NCI-H1417 (cell line): ENCODE measurements around the gene SLC30A2.
A peak's percentile ranks its signal among the peaks of the same experiment; 100 is the strongest.

ENCODE experiments used
- DNase-seq, 3 experiments: peaks; one replicate each; lab custom pipeline; 2025; lab: John Stamatoyannopoulos, UW

The SLC30A2 gene

GRCh38 chr1:26041401-26041800, 4.5 kb downstream of the SLC30A2 start:
- no peak for DNase-seq

DNA sequence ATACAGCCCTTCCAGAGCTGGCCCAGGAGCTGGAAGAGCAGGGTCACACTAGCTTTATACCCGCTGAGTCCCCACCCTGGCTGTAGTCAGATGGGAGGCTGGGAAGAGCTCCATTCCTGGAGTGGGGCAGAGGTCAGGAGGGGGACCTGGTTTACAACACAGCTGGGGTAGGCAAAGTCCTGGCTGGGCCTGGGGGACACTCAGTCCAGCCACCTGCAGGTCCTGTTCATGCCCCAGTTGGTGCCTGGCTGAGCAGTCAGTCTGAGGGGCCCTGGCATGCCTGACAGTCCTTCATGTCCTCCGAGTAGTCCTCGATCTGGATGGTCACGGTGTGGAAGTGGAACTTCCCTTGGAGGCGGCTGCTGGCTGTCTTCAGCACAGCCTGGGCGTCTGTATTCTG, 7.0 kb downstream of the SLC30A2 start:
- DNase-seq: no peak

DNA sequence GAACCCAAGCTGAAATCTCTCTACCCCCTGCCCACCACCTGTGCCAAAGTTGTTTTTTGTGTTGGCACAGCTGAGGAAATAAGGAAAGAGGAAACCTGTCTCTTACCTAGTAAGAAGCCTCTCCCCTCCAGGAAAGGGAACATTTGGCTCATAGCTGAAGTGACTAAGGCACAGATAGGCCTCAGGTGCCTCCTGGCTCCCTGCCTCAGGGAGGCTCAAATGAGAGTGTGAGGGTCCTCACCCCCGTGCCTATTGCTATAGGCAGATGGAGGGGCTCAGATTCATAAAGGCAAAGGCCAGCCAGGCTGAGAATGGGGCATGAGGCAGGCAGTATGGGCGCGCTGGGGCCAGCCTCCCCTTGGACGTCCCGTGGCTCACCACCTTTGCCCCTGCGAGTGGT, 7.4 kb downstream of the SLC30A2 start:
- DNase-seq: no peak

DNA sequence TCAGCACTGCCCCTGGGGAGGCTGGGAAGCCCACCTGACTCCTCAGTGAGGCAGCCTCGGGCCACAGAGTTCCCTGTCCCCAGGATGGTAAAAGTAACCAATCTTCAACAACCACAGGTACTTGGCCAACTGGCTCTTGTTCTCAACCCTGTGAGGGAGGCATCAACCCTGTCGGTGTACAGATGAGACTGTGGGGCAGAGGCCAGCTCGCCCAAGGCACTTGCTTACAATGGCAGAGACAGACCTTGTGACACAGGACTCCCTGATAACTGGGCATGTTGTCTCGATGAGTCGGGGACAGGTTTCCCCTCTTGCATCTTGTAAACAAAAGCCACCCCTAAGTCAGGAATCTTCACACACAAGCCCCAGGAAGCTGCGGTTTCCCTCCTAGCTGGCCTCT, 8.0 kb downstream of the SLC30A2 start:
- no peak for DNase-seq

DNA sequence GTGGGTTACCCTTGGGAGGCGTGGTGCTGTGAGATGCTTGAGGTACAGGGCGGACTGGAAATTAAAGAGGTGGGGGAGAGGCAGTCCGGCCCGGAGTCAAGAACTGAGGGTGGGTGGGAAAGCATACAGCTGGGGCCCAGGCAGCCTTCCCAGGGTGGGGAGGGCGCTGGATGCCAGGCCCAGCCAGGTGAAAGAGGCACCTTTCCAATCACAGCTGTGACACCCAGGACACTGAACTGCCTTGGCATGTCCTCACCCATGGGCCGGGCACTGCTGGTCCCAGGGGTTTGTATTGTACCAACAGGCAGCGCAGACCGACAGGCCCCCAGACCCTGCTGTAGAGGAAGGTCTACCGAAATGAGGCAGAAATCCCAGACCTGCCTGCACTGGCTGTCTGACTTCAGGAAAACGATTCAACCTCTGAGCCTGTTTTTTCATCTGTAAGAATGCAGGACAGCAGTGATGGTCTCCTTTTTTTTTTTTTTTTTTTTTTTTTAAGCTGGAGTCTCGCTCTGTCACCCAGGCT, 9.1 kb downstream of the SLC30A2 start:
- no peak for DNase-seq

- DNase-seq: peak; percentile 74 to 83 (median 75)
These were observed 9.8 kb downstream of the SLC30A2 start for GRCh38 chr1:26035959-26036755.

DNA sequence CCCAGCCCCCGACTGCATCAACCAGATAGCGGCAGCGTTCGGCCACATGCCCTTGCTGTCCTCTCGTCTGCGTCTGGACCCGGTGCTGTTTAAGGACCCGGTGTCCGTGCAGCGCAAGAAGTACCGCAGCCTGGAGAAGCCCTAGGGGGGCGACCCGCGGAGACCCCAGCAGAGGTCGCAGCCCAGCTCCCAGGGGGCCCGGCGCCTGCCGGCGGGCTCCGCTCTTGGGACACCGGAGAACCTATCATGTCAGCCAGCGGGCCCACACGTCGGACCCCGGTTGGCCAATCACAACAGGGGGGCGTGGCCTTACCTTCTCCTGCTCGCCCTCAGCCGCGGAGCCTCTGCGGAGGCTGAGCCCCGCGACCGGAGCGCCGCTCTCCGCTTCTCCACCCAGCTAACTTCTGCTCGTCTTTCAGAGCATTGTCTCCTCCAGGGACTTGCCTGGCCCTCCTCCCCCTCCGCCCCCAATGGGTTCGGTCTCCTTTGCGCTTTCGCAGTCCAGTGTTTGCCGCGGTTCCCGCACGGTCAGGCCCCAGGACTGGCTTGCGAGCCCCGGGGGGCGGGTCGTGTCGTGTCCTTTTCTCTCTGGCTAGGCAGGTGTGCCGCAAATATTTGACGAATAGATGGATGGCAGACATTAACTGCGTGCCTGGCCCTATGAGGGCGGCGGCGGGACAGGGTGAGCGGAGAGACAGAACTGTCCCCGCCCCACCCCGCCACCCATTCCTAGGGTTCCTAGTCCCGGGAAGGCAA, 10.5 kb downstream of the SLC30A2 start:
- peak; percentile 90 to 92 (median 90) for DNase-seq

GRCh38 chr1:26034504-26035202, 11.3 kb downstream of the SLC30A2 start:
- no peak for DNase-seq

GRCh38 chr1:26032656-26033357, 13.1 kb downstream of the SLC30A2 start:
- DNase-seq: no peak

GRCh38 chr1:26031611-26032220, 14.2 kb downstream of the SLC30A2 start:
- no peak for DNase-seq

DNA sequence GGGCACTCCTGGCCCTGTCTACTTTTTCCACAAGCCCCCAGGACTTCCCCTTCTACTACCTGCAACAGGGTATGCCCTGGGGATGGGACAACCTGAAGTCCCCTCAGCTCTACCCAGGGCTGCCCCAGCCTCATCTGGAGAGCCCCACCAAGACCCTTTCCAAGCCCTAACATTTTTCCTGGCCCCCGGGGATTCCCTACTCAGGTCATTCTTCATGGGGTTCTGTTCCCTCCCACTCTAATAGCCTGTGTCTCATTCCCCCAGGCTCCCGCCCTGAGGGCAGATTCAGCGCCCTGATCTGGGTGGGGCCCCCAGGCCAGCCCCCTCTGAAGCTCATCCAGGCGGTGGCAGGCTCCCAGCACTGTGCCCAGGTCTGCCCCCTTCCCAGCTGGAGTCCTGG, 14.7 kb downstream of the SLC30A2 start:
- no peak for DNase-seq

GRCh38 chr1:26029864-26030481, 15.9 kb downstream of the SLC30A2 start:
- DNase-seq: no peak

DNA sequence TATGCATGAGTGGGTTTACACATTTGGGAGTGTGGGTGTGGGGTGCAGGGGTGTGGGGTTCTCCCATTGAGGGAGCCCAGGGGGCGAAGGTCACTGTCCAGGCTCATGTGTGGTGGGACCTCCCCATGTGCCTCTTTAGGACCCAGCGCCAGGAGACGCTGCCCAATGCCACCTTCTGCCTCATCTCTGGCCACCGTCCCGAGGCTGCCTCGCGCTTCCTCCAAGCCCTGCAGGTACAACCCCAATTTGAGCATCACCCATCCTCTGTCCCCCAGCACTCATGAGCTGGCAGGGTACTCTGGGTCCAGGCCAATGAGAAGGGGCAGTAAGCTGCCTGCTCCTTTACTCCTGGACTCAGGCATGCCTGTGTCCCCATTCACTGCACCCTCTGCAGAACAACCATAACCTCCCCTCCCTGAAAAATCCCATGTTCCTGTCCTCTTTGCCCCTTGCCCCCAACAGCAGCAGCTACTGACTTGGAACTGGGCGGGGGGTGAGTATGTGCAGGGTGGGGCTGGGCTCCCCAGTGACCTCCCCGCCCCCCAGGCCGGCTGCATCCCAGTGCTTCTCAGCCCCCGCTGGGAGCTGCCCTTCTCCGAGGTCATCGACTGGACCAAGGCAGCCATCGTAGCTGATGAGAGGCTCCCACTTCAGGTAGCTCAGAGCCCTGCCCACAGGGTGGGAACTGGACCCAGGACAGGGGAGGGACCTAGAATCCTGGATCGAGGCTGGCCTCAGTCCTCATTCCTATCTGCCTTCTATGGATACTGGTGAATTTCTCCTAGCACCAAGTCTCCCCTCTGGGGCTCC, 16.7 kb downstream of the SLC30A2 start:
- no peak for DNase-seq

- no peak for DNase-seq
These were observed 17.4 kb downstream of the SLC30A2 start for GRCh38 chr1:26028490-26028980.

- DNase-seq: no peak
These were observed 18.0 kb downstream of the SLC30A2 start for GRCh38 chr1:26027716-26028489.

DNA sequence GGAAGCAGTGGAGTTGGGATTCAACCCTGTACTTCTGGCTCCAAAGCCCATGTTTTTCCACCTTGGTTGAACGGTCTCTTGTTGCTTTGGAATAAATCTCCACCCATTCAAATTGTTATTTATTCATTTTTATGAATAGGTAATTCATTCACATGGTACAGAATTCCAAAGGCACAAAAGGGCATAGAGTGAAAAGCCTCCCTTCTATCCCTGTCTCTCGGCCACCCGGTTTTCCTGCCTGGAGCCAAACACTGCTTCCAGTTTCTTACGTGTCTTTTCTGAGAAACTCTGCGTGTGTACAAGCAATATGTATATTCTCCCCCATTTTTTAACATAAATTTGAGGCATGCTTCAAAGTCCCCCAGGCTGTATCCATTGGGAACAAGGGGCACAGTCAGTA, 20.4 kb downstream of the SLC30A2 start:
- no peak for DNase-seq

DNA sequence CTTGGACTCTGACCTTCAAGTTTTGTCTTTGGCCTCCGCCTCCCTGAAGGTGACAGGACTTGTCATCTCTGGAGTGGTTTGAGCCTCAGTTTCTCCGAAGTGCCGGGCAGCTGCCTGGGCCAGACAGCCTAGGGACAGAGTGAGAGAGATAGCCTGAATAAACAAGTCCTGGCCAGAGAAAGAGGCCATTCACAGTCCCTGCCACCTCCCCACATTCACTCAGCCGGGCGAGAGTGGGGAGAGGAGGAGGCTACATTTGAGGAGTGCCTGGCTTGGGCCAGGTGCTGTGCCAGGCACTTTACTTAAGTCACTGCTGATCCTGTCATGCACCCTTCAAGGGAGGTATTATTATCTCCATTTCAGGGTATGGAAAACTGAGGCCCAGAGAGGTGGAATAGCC, 20.9 kb downstream of the SLC30A2 start:
- DNase-seq: no peak

DNA sequence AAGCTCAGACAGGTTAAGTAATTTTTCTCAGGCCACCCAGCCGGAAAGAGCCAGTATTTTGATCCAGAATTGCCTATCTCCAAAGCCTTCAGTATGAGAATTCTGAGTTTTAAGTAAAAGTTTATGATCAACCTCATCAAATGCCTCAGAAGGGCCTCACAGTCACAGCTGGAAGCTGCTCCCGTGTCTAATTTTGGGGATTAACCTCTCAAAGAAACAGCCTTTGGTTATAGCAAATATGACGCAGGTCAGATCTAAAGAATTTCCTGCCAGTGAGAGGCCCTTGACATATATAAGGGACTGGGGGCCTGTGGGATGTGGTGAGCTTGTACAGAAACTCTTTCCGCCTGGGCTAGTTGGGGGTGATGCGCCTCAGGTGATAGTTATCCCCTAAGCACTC, 22.1 kb downstream of the SLC30A2 start:
- no peak for DNase-seq

DNA sequence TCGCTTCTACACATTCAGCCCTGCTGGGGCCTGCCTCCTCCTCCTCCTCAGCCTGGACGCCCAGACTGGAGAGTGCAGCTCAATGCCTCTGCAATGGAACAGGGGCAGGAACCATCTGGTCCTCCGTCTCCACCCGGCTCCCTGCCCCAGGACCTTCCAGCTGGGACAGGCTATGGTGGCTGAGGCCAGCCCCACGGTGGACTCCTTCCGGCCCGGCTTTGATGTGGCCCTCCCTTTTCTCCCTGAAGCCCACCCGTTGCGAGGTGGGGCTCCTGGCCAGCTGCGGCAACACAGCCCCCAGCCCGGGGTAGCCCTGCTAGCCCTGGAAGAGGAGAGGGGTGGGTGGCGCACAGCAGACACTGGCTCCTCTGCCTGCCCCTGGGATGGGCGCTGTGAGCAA, 22.9 kb downstream of the SLC30A2 start:
- DNase-seq: no peak
